ENCODE data around the gene CNIH4.

DNA sequence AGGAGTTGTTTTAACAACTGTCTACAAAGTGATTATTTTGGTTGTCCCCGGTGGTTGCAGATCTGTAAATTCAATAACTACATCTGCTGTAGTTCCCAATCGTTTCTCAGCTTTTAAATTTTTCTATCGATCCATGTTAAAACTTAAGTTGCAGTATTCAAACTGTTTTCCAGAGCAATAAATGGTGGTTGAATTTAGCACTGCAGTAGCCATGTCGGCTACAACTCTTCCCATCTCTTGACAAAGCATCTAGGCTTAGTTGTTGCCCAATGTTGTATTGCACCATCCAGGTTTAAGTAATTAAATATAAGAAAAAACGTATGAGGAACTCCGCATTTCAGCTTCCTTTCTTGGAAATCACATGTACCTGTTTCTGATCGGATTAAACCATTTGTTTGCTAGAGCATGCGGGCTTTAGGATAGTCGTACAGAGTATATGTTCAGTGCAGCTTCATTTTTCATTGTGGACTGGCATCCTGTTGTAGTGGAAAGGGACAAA, 996 bp downstream of the CNIH4 start:
- TF ChIP-seq POLR2A (IDR thresholded peaks at IDR 0.05) = no peak
- no peak for TF ChIP-seq CTCF (IDR thresholded peaks at IDR 0.05)
- TF ChIP-seq EP300 (IDR thresholded peaks at IDR 0.05) = no peak

Measured in ovary (tissue), 3 donors.